Sigmoid colon (tissue), 4 donors: Measurements from ENCODE around the gene ASPM.

Experiments
- POLR2A ChIP-seq, 2 donors: fragments of 450-650 bp; IDR thresholded peaks; one replicate each; pipeline ENCODE4 v1.6.1; 2016; ENCODE audit warnings: antibody characterized with exemption in 2 of 2, mild to moderate bottlenecking in 2 of 2, moderate library complexity in 2 of 2
- POLR2AphosphoS5 ChIP-seq, 4 donors: sonication (generic); formaldehyde crosslinking; IDR thresholded peaks; one replicate each; pipeline ENCODE4 v1.6.1; 2017; ENCODE audit warnings: antibody characterized with exemption in 4 of 4
- TF ChIP-seq, protein P1 (sequence below), 4 experiments: fragments of 450-650 bp in 3 of 4; fragments of 200-600 bp in 1 of 4; IDR thresholded peaks; one replicate each; pipeline ENCODE4 v1.5.1; 2016 to 2019; ENCODE audit warnings: antibody characterized with exemption in 4 of 4, mild to moderate bottlenecking in 3 of 4, moderate library complexity in 2 of 4

DNA sequence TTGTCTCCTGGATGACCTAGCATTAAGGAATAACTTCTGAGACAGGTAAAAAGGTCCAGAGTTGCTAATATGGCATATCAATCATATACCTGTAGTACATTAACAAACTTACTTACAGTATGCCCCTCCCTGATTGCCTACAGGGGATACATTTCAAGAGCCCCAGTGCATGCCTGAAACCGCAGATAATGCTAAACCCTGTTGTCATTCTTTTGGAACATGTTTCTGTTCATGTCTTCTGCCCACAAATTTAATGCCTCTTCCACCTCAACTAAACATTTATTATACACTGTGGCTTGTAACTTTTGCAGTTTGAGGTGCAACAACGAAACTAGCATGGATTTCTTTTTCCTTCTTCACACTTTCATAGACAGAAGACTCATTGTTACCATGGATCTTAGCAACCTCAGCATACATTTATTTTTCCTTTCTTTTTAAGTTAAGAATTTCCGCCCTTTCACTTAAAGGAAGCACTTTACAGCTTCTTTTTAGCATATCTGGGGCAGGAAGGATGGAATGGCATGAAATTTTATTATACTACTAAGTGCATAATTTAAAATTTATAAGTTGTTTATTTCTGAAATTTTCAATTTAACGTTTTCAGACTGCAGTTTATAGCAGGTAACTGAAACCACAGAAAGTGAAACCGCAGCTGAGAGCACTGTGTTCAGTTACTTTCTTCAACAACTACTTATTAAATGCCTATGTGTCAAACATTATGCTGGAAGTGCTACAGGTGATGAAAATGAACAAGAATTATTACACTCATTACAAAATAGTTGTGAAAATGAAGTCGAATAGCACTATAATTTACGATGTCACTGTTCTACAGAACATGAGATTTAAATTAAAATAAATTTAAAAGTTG, 104.7 kb downstream of the ASPM start:
- TF ChIP-seq, protein P1, sequence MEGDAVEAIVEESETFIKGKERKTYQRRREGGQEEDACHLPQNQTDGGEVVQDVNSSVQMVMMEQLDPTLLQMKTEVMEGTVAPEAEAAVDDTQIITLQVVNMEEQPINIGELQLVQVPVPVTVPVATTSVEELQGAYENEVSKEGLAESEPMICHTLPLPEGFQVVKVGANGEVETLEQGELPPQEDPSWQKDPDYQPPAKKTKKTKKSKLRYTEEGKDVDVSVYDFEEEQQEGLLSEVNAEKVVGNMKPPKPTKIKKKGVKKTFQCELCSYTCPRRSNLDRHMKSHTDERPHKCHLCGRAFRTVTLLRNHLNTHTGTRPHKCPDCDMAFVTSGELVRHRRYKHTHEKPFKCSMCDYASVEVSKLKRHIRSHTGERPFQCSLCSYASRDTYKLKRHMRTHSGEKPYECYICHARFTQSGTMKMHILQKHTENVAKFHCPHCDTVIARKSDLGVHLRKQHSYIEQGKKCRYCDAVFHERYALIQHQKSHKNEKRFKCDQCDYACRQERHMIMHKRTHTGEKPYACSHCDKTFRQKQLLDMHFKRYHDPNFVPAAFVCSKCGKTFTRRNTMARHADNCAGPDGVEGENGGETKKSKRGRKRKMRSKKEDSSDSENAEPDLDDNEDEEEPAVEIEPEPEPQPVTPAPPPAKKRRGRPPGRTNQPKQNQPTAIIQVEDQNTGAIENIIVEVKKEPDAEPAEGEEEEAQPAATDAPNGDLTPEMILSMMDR (IDR thresholded peaks at IDR 0.05), result no peak
- TF ChIP-seq POLR2A (IDR thresholded peaks at IDR 0.05) (no peak), POLR2AphosphoS5 (IDR thresholded peaks at IDR 0.05) (no peak)
